ENCODE results near the gene ELN.

The ELN gene

DNA sequence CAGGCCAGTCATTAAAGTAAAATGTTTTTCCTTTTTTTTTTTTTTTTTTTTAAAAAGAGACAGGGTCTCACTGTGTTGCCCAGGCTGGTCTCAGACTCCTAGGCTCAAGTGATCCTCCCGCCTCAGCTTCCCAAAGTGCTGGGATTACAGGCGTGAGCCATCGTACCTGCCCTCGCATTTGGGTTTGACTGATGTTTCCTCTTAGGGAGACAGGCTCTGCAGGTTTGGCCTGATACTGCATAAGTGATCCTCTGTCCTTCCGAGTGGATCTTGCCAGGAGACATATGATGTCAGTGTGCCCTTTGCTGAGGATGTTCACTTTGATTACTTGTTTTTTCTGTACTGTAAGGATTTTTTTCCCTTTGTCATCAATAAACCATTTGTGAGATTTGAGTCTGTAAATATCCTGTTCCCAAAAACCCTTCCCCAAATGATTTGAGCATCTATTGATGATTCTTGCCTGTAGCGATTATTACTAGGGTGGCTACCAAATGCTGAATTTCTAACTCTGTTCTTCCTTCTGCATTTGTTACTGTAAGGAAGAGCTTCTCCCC lies 75.3 kb downstream of the ELN start:
- no peak overlapping the region for H3K27ac ChIP-seq
- H3K4me3 ChIP-seq: no peak overlapping the region

DNA sequence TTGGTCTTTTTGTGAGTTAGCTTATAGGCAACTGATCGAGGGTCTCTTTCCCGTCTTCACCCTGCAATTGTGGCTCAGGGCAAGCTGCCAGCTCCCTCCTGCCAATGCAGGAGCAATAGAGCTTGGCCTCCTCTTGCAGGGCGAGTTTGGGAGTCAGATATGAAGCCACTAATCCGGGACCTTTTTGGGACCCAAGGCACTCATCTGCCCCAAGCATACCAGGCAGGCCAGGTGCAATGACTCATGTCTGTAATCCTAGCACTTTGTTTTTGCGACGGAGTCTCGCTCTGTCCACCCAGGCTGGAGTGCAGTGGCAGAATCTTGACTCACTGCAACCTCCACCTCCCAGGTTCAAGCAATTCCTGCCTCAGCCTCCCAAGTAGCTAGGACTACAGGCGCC lies 76.7 kb downstream of the ELN start:
- Histone ChIP-seq H3K4me3 (no peak overlapping the region), H3K27ac (no peak overlapping the region)
- no peak for DNase-seq (ENCODE audit: low spot score)
- TF ChIP-seq, protein P1, sequence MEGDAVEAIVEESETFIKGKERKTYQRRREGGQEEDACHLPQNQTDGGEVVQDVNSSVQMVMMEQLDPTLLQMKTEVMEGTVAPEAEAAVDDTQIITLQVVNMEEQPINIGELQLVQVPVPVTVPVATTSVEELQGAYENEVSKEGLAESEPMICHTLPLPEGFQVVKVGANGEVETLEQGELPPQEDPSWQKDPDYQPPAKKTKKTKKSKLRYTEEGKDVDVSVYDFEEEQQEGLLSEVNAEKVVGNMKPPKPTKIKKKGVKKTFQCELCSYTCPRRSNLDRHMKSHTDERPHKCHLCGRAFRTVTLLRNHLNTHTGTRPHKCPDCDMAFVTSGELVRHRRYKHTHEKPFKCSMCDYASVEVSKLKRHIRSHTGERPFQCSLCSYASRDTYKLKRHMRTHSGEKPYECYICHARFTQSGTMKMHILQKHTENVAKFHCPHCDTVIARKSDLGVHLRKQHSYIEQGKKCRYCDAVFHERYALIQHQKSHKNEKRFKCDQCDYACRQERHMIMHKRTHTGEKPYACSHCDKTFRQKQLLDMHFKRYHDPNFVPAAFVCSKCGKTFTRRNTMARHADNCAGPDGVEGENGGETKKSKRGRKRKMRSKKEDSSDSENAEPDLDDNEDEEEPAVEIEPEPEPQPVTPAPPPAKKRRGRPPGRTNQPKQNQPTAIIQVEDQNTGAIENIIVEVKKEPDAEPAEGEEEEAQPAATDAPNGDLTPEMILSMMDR (IDR thresholded peaks at IDR 0.05): no peak

More for the DNA sequence above, 75.3 kb downstream of the ELN start:
- no peak for DNase-seq (ENCODE audit: low spot score)
- TF ChIP-seq, protein P1 (IDR thresholded peaks at IDR 0.05): no peak

DNA sequence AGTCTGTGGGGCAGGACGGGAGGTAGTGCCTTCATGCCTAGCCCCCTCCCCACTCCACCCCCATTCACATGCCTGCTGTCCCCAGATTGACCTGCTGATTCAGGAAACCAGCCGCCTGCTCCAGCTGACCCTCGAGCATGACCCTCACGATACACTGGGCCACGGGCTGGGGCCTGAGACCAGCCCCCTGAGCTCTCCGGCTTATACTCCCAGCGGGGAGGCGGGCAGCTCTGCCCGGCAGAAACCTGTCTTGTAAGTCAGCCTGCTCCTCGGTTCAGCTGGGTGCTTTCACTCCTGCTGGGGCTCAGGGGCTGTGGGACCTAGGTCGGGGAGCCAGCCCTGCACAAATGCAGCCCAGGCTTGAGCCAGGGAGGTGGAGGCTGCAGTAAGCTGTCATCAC lies 78.0 kb downstream of the ELN start:
- Histone ChIP-seq H3K27ac (no peak overlapping the region), H3K4me3 (no peak overlapping the region)
- TF ChIP-seq, protein P1 (IDR thresholded peaks at IDR 0.05): no peak
- DNase-seq (ENCODE audit: low spot score): no peak

DNA sequence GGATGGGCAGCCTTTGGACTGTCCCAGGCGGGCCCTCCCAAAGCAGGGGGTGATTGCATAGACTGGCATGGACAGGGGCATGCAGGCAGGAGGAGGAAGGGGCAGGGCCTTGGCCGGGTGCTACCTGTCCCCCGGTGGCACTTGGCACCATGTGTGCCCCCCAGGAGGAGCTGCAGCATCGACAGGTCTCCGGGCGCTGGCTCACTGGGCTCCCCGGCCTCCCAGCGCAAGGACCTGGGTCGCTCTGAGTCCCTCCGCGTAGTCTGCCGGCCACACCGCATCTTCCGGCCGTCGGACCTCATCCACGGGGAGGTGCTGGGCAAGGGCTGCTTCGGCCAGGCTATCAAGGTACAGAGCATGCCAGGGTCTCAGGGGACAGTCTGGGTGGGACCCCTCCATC lies 78.9 kb downstream of the ELN start:
- TF ChIP-seq, protein P1 (IDR thresholded peaks at IDR 0.05): no peak
- H3K4me3 ChIP-seq: no peak overlapping the region
- no peak for DNase-seq (ENCODE audit: low spot score)
- no peak overlapping the region for H3K27ac ChIP-seq

DNA sequence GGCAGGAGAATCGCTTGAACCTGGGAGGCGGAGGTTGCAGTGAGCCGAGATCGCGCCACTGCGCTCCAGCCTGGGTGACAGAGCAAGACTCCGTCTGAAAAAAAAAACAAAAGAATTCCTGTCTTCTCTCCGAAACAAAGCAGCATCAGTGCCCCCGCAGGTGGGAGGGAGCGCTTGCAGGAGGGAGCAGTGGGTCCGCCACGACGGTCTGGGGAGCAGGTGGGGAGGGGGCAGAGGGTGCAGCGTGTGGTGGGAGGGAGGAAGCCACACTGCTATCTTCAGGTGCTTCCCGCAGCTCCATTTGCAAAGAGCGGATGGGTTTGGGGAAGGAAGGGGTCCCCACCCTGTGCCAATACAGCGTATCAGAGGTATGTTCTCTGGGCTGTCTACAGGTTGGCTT lies 87.4 kb downstream of the ELN start:
- DNase-seq (ENCODE audit: low spot score): no peak
- TF ChIP-seq, protein P1 (IDR thresholded peaks at IDR 0.05): no peak
- H3K4me3 ChIP-seq: no peak overlapping the region
- H3K27ac ChIP-seq: no peak overlapping the region

DNA sequence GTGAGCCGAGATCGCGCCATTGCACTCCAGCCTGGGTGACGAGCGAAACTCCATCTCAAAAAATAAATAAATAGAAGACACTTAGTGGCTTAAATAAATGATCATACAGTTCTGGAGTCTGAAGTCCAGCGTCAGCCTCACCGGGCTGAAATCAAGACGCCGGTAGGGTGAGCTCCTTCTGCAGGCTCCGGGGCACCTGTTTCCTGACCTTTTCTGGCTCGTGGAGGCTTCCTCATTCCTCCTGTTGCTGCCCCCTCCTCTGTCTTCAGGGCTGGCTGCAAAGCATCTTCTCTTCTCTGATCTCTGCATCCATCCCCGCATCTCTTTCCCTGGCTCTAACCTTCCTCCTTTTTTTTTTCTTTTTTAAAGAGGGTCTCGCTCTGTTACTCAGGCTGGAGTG lies 88.4 kb downstream of the ELN start:
- Histone ChIP-seq H3K27ac (no peak overlapping the region), H3K4me3 (no peak overlapping the region)
- no peak for DNase-seq (ENCODE audit: low spot score)
- TF ChIP-seq, protein P1 (IDR thresholded peaks at IDR 0.05): no peak
